HepG2 (cell line): Measurements from ENCODE around the gene GALNT16. TPM values are rescaled to one million over a fixed set of nuclear protein-coding genes. Genes with fewer than 3 reads are reported as not detected.
A peak's percentile ranks its signal among the peaks of the same experiment; 100 is the strongest.

ENCODE experiments used
- CEBPB ChIP-seq: IDR thresholded peaks from 2 replicates; pipeline ENCODE4 v1.6.1; 2011; ENCODE audit warnings: low read depth, low read length, improper control_type of control experiment, borderline replicate concordance
- CREB1 ChIP-seq, 2 experiments: fragments of 450-650 bp in 1 of 2; IDR thresholded peaks; 2 replicates each; pipeline ENCODE4 v1.6.1; 2016 to 2017; ENCODE audit warnings: control low read depth in 1 of 2, mild to moderate bottlenecking in 1 of 2, missing compliant biosample characterization in 1 of 2, missing genetic modification characterization in 1 of 2
- MAF1 ChIP-seq: sonication (generic); formaldehyde crosslinking; IDR thresholded peaks from 2 replicates; pipeline ENCODE4 v1.5.0; 2020; ENCODE audit warnings: missing genetic modification reagents, borderline replicate concordance
- PRDM15 ChIP-seq: sonication (generic); formaldehyde crosslinking; IDR thresholded peaks from 2 replicates; pipeline ENCODE4 v1.4.0; 2020; ENCODE audit warnings: missing genetic modification reagents
- TBP ChIP-seq: sonication (generic); formaldehyde crosslinking; IDR thresholded peaks from 2 replicates; pipeline ENCODE4 v1.5.0; 2020; ENCODE audit warnings: missing genetic modification reagents
- TRIM22 ChIP-seq: fragments of 450-650 bp; IDR thresholded peaks from 2 replicates; pipeline ENCODE4 v1.6.1; 2017
- ZBTB40 ChIP-seq, 2 experiments: fragments of 450-650 bp in 1 of 2; sonication (generic) in 1 of 2; formaldehyde crosslinking in 1 of 2; IDR thresholded peaks; 2 replicates each; pipeline versions ENCODE4 v1.6.1 to v1.8.0; 2016 to 2022; ENCODE audit warnings: antibody characterized with exemption in 1 of 2, mild to moderate bottlenecking in 1 of 2, missing genetic modification reagents in 1 of 2
- ZGPAT ChIP-seq: IDR thresholded peaks from 2 replicates; pipeline ENCODE4 v1.6.1; 2016; ENCODE audit warnings: mild to moderate bottlenecking
- ZNF784 ChIP-seq: sonication (generic); formaldehyde crosslinking; IDR thresholded peaks from 2 replicates; pipeline ENCODE4 v1.5.1; 2020; ENCODE audit warnings: missing genetic modification reagents, mild to moderate bottlenecking, borderline replicate concordance
- polyA plus RNA-seq, 8 experiments: library from polyadenylated mRNA; depleted of rRNA in 3 of 8; stranded (reverse) in 7 of 8; unstranded in 1 of 8; fragments of >200 nt; fragmentation: Illumina TruSeq in 4 of 8; extraction: Trizol in 4 of 8; gene quantifications; 2 replicates each; pipeline versions ENCODE4 v1.2.1 to v1.2.3, GENCODE V29; 2011 to 2016; ENCODE audit warnings: low read depth in 4 of 8, missing spikeins in 1 of 8, mixed read lengths in 1 of 8; ENCODE audit not compliant: insufficient read depth in 1 of 8
- total RNA-seq, 5 experiments: library from RNA; depleted of rRNA; stranded (reverse); fragments of >200 nt; fragmentation: Illumina TruSeq; extraction: Trizol; gene quantifications; 2 replicates each; pipeline ENCODE4 v1.2.3, GENCODE V29; 2016; ENCODE audit warnings: low read depth in 1 of 5

Gene GALNT16
- total and polyA plus RNA-seq, 2 of the 13 experiments (the other 11 are each of a cell fraction or from before 2014, with no cell fraction given) = 0.54 to 0.82 TPM

- no peak for TF ChIP-seq TRIM22
- peak; percentile 87 for TF ChIP-seq ZBTB40 (IDR thresholded peaks at IDR 0.05)
- peak; percentile 10; the same call in 1 of the 2 replicates for TF ChIP-seq ZBTB40 (CRISPR knock-in tag; IDR thresholded peaks at IDR 0.05)
- peak; percentile 61; the same call in 1 of the 2 replicates for TF ChIP-seq ZGPAT
- TF ChIP-seq MAF1 = no peak
- TF ChIP-seq CEBPB = no peak
- no peak for TF ChIP-seq TBP (CRISPR knock-in tag)
- TF ChIP-seq CREB1 (IDR thresholded peaks at IDR 0.05) = peak; percentile 94
- peak; percentile 95 for TF ChIP-seq CREB1 (CRISPR knock-in tag; IDR thresholded peaks at IDR 0.05)
- TF ChIP-seq PRDM15 = no peak; the same call in 1 of the 2 replicates
- 0 out of 2 replicates have a peak, but pooled peaks have one; percentile 81 for TF ChIP-seq ZNF784 (CRISPR knock-in tag)
Measured at GRCh38 chr14:69398053-69398817, 138.3 kb downstream of the GALNT16 start, which contains the start of the genes ERH and SLC39A9 (continued).
